ENCODE data around the gene SPANXN5. TPM values are rescaled to one million over a fixed set of nuclear protein-coding genes. Genes with fewer than 3 reads are reported as not detected.

Gene SPANXN5
- total and polyA plus RNA-seq, 2 experiments from 2014 or later: not detected

DNA sequence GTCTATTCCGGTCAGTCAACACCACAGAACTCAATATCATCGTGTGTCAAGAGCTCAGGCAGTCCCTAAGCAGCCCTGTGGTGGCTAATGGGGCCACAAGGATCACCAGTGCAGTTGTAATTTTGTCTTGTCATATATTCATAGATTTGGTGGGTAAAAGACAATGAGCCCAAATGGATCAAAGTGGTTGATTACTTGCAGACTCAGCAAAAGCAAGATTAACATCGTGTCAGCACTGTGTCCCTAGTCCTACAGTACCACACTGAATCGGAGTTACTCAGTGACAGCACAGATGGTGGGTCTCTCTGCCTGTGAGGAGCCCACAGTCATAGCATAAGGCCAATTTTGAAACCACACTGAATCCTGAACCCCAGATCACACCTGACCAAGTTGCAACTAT lies 22.6 kb upstream of the SPANXN5 start:
- H3K4me1 ChIP-seq (ENCODE audit: insufficient read depth): no peaks in the 10 kb centered on the region
- H3K27ac ChIP-seq (ENCODE audit: low read depth): no peak overlapping the region
- H3K27ac Mint-ChIP-seq: no peak overlapping the region
- H3F3A ChIP-seq (replicated peaks; ENCODE audit: low read depth): no peaks in the 10 kb centered on the region
- no peak overlapping the region for H3K4me3 ChIP-seq
- no peaks in the 10 kb centered on the region for H3K79me2 ChIP-seq (replicated peaks; ENCODE audit: insufficient read depth)
- no peaks in the 10 kb centered on the region for H3K36me3 Mint-ChIP-seq (ENCODE audit: low read depth)
- peaks cover 2% of the 10 kb centered on the region for H3K27me3 Mint-ChIP-seq (ENCODE audit: insufficient read depth, low read depth, poor library complexity)
- no peak overlapping the region for H2AFZ ChIP-seq
- TF ChIP-seq CREB1 (CRISPR knock-in tag; IDR thresholded peaks at IDR 0.05; ENCODE audit: low read depth): no peak
- TF ChIP-seq EZH2phosphoT487 (IDR thresholded peaks at IDR 0.05; ENCODE audit: unreplicated experiment): no peak
- TF ChIP-seq ZNF114 (CRISPR knock-in tag; IDR thresholded peaks at IDR 0.05): no peak
- no peak for TF ChIP-seq ZNF462 (CRISPR knock-in tag; IDR thresholded peaks at IDR 0.05)
- TF ChIP-seq, protein P1, sequence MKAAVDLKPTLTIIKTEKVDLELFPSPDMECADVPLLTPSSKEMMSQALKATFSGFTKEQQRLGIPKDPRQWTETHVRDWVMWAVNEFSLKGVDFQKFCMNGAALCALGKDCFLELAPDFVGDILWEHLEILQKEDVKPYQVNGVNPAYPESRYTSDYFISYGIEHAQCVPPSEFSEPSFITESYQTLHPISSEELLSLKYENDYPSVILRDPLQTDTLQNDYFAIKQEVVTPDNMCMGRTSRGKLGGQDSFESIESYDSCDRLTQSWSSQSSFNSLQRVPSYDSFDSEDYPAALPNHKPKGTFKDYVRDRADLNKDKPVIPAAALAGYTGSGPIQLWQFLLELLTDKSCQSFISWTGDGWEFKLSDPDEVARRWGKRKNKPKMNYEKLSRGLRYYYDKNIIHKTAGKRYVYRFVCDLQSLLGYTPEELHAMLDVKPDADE (IDR thresholded peaks at IDR 0.05): no peak
- no peak for TF ChIP-seq STAT1 (IDR thresholded peaks at IDR 0.05; ENCODE audit: unreplicated experiment)
- TF ChIP-seq, protein P2, sequence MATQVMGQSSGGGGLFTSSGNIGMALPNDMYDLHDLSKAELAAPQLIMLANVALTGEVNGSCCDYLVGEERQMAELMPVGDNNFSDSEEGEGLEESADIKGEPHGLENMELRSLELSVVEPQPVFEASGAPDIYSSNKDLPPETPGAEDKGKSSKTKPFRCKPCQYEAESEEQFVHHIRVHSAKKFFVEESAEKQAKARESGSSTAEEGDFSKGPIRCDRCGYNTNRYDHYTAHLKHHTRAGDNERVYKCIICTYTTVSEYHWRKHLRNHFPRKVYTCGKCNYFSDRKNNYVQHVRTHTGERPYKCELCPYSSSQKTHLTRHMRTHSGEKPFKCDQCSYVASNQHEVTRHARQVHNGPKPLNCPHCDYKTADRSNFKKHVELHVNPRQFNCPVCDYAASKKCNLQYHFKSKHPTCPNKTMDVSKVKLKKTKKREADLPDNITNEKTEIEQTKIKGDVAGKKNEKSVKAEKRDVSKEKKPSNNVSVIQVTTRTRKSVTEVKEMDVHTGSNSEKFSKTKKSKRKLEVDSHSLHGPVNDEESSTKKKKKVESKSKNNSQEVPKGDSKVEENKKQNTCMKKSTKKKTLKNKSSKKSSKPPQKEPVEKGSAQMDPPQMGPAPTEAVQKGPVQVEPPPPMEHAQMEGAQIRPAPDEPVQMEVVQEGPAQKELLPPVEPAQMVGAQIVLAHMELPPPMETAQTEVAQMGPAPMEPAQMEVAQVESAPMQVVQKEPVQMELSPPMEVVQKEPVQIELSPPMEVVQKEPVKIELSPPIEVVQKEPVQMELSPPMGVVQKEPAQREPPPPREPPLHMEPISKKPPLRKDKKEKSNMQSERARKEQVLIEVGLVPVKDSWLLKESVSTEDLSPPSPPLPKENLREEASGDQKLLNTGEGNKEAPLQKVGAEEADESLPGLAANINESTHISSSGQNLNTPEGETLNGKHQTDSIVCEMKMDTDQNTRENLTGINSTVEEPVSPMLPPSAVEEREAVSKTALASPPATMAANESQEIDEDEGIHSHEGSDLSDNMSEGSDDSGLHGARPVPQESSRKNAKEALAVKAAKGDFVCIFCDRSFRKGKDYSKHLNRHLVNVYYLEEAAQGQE (IDR thresholded peaks at IDR 0.05; ENCODE audit: unreplicated experiment): no peak
- TF ChIP-seq CTCF (conservative IDR thresholded peaks at IDR 0.05; ENCODE audit: low read depth in 2 of 2): no peak
- TF ChIP-seq JUNB (IDR thresholded peaks at IDR 0.05; ENCODE audit: unreplicated experiment): no peak
- no peak for TF ChIP-seq ZNF331 (CRISPR knock-in tag; IDR thresholded peaks at IDR 0.05; ENCODE audit: low read depth)
- TF ChIP-seq POLR2AphosphoS5 (IDR thresholded peaks at IDR 0.05; ENCODE audit: low read depth): no peak
- no peak for TF ChIP-seq EZH2 (IDR thresholded peaks at IDR 0.05; ENCODE audit: low read depth, unreplicated experiment)
- TF ChIP-seq NANOG (IDR thresholded peaks at IDR 0.05; ENCODE audit: borderline replicate concordance): no peak
- H3K4me2 ChIP-seq: no peak overlapping the region
- DNase-seq (ENCODE audit: low spot score) (no peak), ATAC-seq (no peak)
- H3K27me3 ChIP-seq (ENCODE audit: insufficient read depth): no peaks in the 10 kb centered on the region
- no peaks in the 10 kb centered on the region for H3K9me2 ChIP-seq (ENCODE audit: insufficient read depth)
- H3K36me3 ChIP-seq (ENCODE audit: insufficient read depth): no peaks in the 10 kb centered on the region
- no peaks in the 10 kb centered on the region for H3K4me1 Mint-ChIP-seq
- H3K4me3 Mint-ChIP-seq: no peak overlapping the region
- H3K9me3 Mint-ChIP-seq: no peaks in the 10 kb centered on the region
- no peaks in the 10 kb centered on the region for H4K20me1 ChIP-seq (replicated peaks; ENCODE audit: insufficient read depth)
